ENCODE data around the gene CAPZB.

The CAPZB gene

DNA sequence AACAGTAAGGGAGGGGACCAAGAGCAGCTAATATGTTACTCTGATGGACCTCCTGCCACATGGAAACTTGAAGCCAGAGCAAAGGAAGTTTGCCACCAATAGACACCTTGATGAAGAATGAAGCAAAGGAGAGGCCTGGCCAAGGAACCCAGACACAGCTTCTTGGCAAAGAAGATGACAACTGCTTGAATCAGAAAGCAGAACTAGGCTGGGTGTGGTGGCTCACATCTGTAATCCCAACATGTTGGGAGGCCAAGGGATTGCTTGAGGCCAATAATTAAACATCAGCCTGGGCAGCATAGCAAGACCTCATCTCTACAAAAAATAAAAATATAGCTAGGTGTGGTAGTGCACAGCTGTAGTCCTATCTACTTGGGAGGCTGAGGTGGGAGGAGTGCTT lies 31.7 kb upstream of the CAPZB start:
- Histone ChIP-seq H3K4me2 (ENCODE audit: low read depth, low read length, poor library complexity, severe bottlenecking) (no peak overlapping the region), H3K4me1 (ENCODE audit: insufficient read depth, low read length, poor library complexity, severe bottlenecking) (peaks cover 8% of the 10 kb centered on the region), H3F3A (ENCODE audit: low read depth) (no peaks in the 10 kb centered on the region), H3K9me2 (replicated peaks; ENCODE audit: low read depth, low read length) (no peaks in the 10 kb centered on the region), H2AFZ (ENCODE audit: low read length) (no peak overlapping the region), H3K79me2 (ENCODE audit: insufficient read depth, low read length) (no peaks in the 10 kb centered on the region), H3K27me3 (ENCODE audit: insufficient read depth, low read length, poor library complexity, severe bottlenecking) (no peaks in the 10 kb centered on the region), H4K20me1 (ENCODE audit: insufficient read depth, low read length, poor library complexity, severe bottlenecking) (no peaks in the 10 kb centered on the region), H3K9ac (ENCODE audit: low read depth, low read length, poor library complexity, severe bottlenecking) (no peak overlapping the region), H3K9me3 (ENCODE audit: insufficient read depth, low read depth, low read length) (no peaks in the 10 kb centered on the region), H3K36me3 (ENCODE audit: insufficient read depth, low read length) (no peaks in the 10 kb centered on the region), H3K4me3 (ENCODE audit: low read length, poor library complexity, severe bottlenecking) (no peak overlapping the region)
- TF ChIP-seq CTCF (conservative IDR thresholded peaks at IDR 0.05; ENCODE audit: low read length) (no peak), EZH2phosphoT487 (IDR thresholded peaks at IDR 0.05; ENCODE audit: borderline replicate concordance) (no peak)

- no peaks in the 10 kb centered on the region for H4K20me1 ChIP-seq (ENCODE audit: insufficient read depth, low read length, poor library complexity, severe bottlenecking)
- TF ChIP-seq EZH2phosphoT487 (IDR thresholded peaks at IDR 0.05; ENCODE audit: borderline replicate concordance) (no peak), CTCF (conservative IDR thresholded peaks at IDR 0.05; ENCODE audit: low read length) (no peak)
- no peak overlapping the region for H2AFZ ChIP-seq (ENCODE audit: low read length)
These were observed 29.9 kb upstream of the CAPZB start for GRCh38 chr1:19515201-19515600.

DNA sequence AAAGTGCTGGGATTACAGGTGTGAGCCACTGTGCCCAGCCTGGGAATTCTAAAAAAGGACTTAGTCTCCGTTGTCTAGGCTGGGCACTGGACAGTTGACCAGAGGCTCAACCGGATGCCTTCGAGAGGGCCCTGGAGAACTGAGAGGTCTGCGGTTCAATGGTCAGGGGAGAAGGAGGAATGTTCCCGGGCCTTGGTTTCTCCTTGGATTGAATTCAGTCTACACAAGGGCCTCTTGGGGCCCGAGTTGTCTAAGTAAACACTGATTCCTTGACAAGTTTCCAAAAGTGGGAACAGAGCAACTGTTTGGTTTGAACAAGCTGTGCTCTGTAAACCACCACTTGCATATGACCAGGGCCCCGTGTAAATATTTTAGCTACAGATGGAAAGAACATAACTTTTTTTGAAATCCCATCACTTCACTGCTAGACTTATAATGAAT lies 29.1 kb upstream of the CAPZB start:
- Histone ChIP-seq H3K4me1 (ENCODE audit: insufficient read depth, low read length, poor library complexity, severe bottlenecking) (peaks cover under 1% of the 10 kb centered on the region), H3K4me2 (ENCODE audit: low read depth, low read length, poor library complexity, severe bottlenecking) (no peak overlapping the region), H3K4me3 (ENCODE audit: low read length, poor library complexity, severe bottlenecking) (no peak overlapping the region), H3K9ac (ENCODE audit: low read depth, low read length, poor library complexity, severe bottlenecking) (no peak overlapping the region), H3K79me2 (ENCODE audit: insufficient read depth, low read length) (no peaks in the 10 kb centered on the region), H3F3A (ENCODE audit: low read depth) (no peaks in the 10 kb centered on the region), H2AFZ (ENCODE audit: low read length) (no peak overlapping the region), H3K27me3 (ENCODE audit: insufficient read depth, low read length, poor library complexity, severe bottlenecking) (no peaks in the 10 kb centered on the region), H3K36me3 (ENCODE audit: insufficient read depth, low read length) (no peaks in the 10 kb centered on the region), H4K20me1 (ENCODE audit: insufficient read depth, low read length, poor library complexity, severe bottlenecking) (no peaks in the 10 kb centered on the region), H3K9me2 (replicated peaks; ENCODE audit: low read depth, low read length) (no peaks in the 10 kb centered on the region), H3K9me3 (ENCODE audit: insufficient read depth, low read depth, low read length) (no peaks in the 10 kb centered on the region)
- TF ChIP-seq EZH2phosphoT487 (IDR thresholded peaks at IDR 0.05; ENCODE audit: borderline replicate concordance) (no peak), CTCF (conservative IDR thresholded peaks at IDR 0.05; ENCODE audit: low read length) (no peak)

More at GRCh38 chr1:19515201-19515600, 29.9 kb upstream of the CAPZB start:
- H3K4me2 ChIP-seq (ENCODE audit: low read depth, low read length, poor library complexity, severe bottlenecking), result no peak overlapping the region
- H3K4me1 ChIP-seq (ENCODE audit: insufficient read depth, low read length, poor library complexity, severe bottlenecking), result peaks cover 8% of the 10 kb centered on the region
- H3F3A ChIP-seq (ENCODE audit: low read depth), result no peaks in the 10 kb centered on the region
- no peaks in the 10 kb centered on the region for H3K27me3 ChIP-seq (ENCODE audit: insufficient read depth, low read length, poor library complexity, severe bottlenecking)
- no peaks in the 10 kb centered on the region for H3K36me3 ChIP-seq (ENCODE audit: insufficient read depth, low read length)
- H3K9me2 ChIP-seq (replicated peaks; ENCODE audit: low read depth, low read length), result no peaks in the 10 kb centered on the region
- H3K9ac ChIP-seq (ENCODE audit: low read depth, low read length, poor library complexity, severe bottlenecking), result no peak overlapping the region
- no peaks in the 10 kb centered on the region for H3K79me2 ChIP-seq (ENCODE audit: insufficient read depth, low read length)
- no peak overlapping the region for H3K4me3 ChIP-seq (ENCODE audit: low read length, poor library complexity, severe bottlenecking)
- H3K9me3 ChIP-seq (ENCODE audit: insufficient read depth, low read depth, low read length), result no peaks in the 10 kb centered on the region

Data from Loucy (cell line).